Sigmoid colon (tissue), 7 donors: Measurements from ENCODE around the gene SMYD3. TPM values are rescaled to one million over a fixed set of nuclear protein-coding genes. Genes with fewer than 3 reads are reported as not detected.
A peak's percentile ranks its signal among the peaks of the same experiment; 100 is the strongest.

Experiments used
- DNase-seq: peaks from one replicate; pipeline ENCODE4 v3.0.0-alpha.2; 2019
- H3K27ac ChIP-seq, 4 donors: fragments of 200-600 bp; sonication (generic); one replicate each; pipeline ENCODE4 v1.5.1; 2016 to 2019; ENCODE audit warnings: mild to moderate bottlenecking in 1 of 4
- H3K27me3 ChIP-seq, 3 donors: fragments of 200-600 bp; sonication (generic); one replicate each; pipeline ENCODE4 v1.5.1; 2019; ENCODE audit warnings: mild to moderate bottlenecking in 1 of 3
- H3K36me3 ChIP-seq, 4 donors: fragments of 200-600 bp; sonication (generic); one replicate each; pipeline ENCODE4 v1.5.1; 2016 to 2019
- H3K4me1 ChIP-seq, 4 donors: fragments of 200-600 bp; sonication (generic); one replicate each; pipeline ENCODE4 v1.5.1; 2017 to 2019
- H3K4me3 ChIP-seq, 4 donors: fragments of 200-600 bp; sonication (generic); one replicate each; pipeline ENCODE4 v1.5.1; 2017 to 2019; ENCODE audit warnings: mild to moderate bottlenecking in 2 of 4, moderate library complexity in 1 of 4
- H3K9me3 ChIP-seq, 4 donors: fragments of 200-600 bp in 3 of 4; sonication (generic) in 3 of 4; one replicate each; pipeline versions ENCODE4 v1.5.1 to v1.6.1; 2013 to 2019
- EP300 ChIP-seq, 4 donors: sonication (generic); formaldehyde crosslinking; IDR thresholded peaks; one replicate each; pipeline ENCODE4 v1.6.1; 2017; ENCODE audit warnings: antibody characterized with exemption in 4 of 4
- POLR2A ChIP-seq, 2 donors: fragments of 450-650 bp; IDR thresholded peaks; one replicate each; pipeline ENCODE4 v1.6.1; 2016; ENCODE audit warnings: antibody characterized with exemption in 2 of 2, mild to moderate bottlenecking in 2 of 2, moderate library complexity in 2 of 2
- POLR2AphosphoS5 ChIP-seq, 4 donors: sonication (generic); formaldehyde crosslinking; IDR thresholded peaks; one replicate each; pipeline ENCODE4 v1.6.1; 2017; ENCODE audit warnings: antibody characterized with exemption in 4 of 4
- WGBS, 2 donors: extraction: QIAGEN DNeasy Blood & Tissue Kit; methylation state at CpG; one replicate each; pipeline ENCODE4 v1.1.7; 2013; 5-methylcytosine and 5-hydroxymethylcytosine counted together
- intact Hi-C: fragments of 100-400 bp; cut with DNase I; formaldehyde crosslinking; loops from one replicate; pipeline ENCODE4 v1.15.1; 2023
- polyA plus RNA-seq, 3 donors: library from polyadenylated mRNA; stranded (reverse); fragments of 200-250 nt; gene quantifications; one replicate each; pipeline ENCODE4 v1.2.3, GENCODE V29; 2013
- total RNA-seq, 4 donors: library from RNA; depleted of rRNA; stranded (reverse); fragments of >200 nt; gene quantifications; one replicate each; pipeline ENCODE4 v1.1.0, GENCODE V29; 2016
- TF ChIP-seq, protein P1 (sequence below), 4 experiments: fragments of 450-650 bp in 3 of 4; fragments of 200-600 bp in 1 of 4; IDR thresholded peaks; one replicate each; pipeline ENCODE4 v1.5.1; 2016 to 2019; ENCODE audit warnings: antibody characterized with exemption in 4 of 4, mild to moderate bottlenecking in 3 of 4, moderate library complexity in 2 of 4
- donor health status: healthy with polysubstance abuse.
- donor health status: Bipolar disorder and iron deficiency.
- donor health status: healthy.

SMYD3 gene
- total and polyA plus RNA-seq, 7 donors = 8.7 to 23.8 (median 17.1) TPM

DNA sequence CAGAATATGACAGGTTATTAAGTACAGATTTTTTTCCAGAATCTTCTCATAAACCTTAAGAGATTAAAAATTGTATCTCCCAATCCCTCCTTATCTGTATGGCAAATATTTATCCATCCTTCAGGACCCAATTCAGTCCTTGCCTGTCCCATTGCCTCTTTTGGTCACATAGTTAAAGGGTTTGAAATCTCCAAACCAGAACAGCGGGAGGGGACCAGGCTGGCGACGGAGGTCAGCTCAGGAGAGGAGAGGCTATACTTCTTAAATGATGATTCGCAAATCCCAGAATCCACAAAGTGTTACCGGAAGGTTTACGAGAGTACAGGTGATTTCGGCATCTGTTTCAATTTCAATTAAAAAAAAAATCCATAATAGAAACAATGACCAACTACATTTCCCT lies 572.7 kb downstream of the SMYD3 start:
- peaks cover 0 to 6% (median 4%) of the 10 kb centered on the region in 4 donors for H3K4me1 ChIP-seq
- DNase-seq = no peak
- 93 to 98% methylated on average over 7 of the region's 7 CpGs for WGBS, 2 donors
- no peaks in the 10 kb centered on the region for H3K36me3 ChIP-seq
- H3K9me3 ChIP-seq = no peaks in the 10 kb centered on the region
- TF ChIP-seq POLR2A (IDR thresholded peaks at IDR 0.05) (no peak), POLR2AphosphoS5 (IDR thresholded peaks at IDR 0.05) (no peak), EP300 (IDR thresholded peaks at IDR 0.05) (no peak)
- TF ChIP-seq, protein P1, sequence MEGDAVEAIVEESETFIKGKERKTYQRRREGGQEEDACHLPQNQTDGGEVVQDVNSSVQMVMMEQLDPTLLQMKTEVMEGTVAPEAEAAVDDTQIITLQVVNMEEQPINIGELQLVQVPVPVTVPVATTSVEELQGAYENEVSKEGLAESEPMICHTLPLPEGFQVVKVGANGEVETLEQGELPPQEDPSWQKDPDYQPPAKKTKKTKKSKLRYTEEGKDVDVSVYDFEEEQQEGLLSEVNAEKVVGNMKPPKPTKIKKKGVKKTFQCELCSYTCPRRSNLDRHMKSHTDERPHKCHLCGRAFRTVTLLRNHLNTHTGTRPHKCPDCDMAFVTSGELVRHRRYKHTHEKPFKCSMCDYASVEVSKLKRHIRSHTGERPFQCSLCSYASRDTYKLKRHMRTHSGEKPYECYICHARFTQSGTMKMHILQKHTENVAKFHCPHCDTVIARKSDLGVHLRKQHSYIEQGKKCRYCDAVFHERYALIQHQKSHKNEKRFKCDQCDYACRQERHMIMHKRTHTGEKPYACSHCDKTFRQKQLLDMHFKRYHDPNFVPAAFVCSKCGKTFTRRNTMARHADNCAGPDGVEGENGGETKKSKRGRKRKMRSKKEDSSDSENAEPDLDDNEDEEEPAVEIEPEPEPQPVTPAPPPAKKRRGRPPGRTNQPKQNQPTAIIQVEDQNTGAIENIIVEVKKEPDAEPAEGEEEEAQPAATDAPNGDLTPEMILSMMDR (IDR thresholded peaks at IDR 0.05) = no peak
- intact Hi-C loops = no loop called here
- no peak overlapping the region for H3K27ac ChIP-seq
- no peaks in the 10 kb centered on the region for H3K27me3 ChIP-seq
- no peak overlapping the region for H3K4me3 ChIP-seq

DNA sequence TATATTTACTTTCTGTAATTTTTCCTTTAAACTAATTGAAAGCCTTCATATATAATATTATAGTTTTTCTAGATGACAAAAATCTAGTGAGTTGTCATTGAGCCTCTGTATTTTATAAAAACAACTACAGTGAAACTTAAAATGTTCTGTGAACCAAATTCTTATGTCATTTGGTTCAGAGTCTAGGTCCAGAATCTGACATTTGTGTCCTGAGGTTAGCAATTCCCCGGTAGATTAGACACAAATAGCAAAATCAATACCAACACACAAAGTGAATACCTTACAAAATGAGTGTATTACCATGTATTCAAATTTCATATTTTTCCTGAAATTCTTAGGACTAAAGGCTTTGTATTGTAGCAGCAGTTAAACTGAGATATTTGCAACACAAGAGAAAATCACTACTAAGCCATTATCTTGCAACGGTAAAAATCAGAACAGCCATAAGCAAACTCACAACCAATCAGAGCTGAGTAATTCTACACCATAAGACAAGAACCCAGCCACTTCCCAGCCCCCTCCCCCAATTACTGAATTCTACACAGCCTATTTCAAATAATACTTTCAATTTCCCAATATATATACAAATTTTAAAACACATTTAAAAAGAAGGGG lies 573.5 kb downstream of the SMYD3 start:
- Histone ChIP-seq H3K27ac (no peak overlapping the region), H3K27me3 (no peaks in the 10 kb centered on the region), H3K4me3 (no peak overlapping the region), H3K36me3 (no peaks in the 10 kb centered on the region), H3K9me3 (no peaks in the 10 kb centered on the region), H3K4me1 (peaks cover 0 to 6% (median 4%) of the 10 kb centered on the region in 4 donors)
- DNase-seq = no peak
- WGBS, 2 donors = 65 to 67% methylated on average over 2 of the region's 2 CpGs
- intact Hi-C loops = no loop called here
- TF ChIP-seq EP300 (IDR thresholded peaks at IDR 0.05) (no peak), POLR2AphosphoS5 (IDR thresholded peaks at IDR 0.05) (no peak), POLR2A (IDR thresholded peaks at IDR 0.05) (no peak)
- TF ChIP-seq, protein P1 (IDR thresholded peaks at IDR 0.05) = no peak

GRCh38 chr1:245932302-245932972 lies 574.6 kb downstream of the SMYD3 start:
- 84 to 92% methylated on average over 8 of the region's 8 CpGs for WGBS, 2 donors
- no peak for DNase-seq
- no peak overlapping the region for H3K27ac ChIP-seq
- peaks cover 0 to 6% (median 4%) of the 10 kb centered on the region in 4 donors for H3K4me1 ChIP-seq
- no peak for TF ChIP-seq EP300 (IDR thresholded peaks at IDR 0.05)
- no peak overlapping the region for H3K4me3 ChIP-seq
- H3K27me3 ChIP-seq = no peaks in the 10 kb centered on the region
- H3K9me3 ChIP-seq = no peaks in the 10 kb centered on the region
- H3K36me3 ChIP-seq = no peaks in the 10 kb centered on the region
- intact Hi-C loops = no loop called here

DNA sequence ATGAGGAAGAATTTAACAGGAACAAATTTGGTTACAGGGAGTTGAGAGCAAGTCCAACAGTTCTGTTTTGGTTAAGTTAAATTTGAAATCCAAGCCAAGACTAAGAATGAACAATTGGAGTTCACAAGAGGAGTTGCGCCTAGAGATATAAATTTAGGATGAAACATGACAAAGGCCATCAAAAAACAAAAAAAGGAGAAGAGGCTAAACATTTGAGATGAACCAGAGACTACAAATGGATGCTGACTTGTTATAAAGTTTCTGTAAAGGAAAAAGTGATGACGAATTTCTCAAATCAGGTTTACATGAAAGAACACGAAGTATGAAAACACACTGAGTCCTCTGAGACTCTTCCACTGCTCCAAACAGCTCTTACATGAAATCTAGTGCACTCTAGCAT lies 575.6 kb downstream of the SMYD3 start:
- 90 to 96% methylated on average over 3 of the region's 3 CpGs for WGBS, 2 donors
- no peak overlapping the region for H3K4me3 ChIP-seq
- H3K9me3 ChIP-seq = no peaks in the 10 kb centered on the region
- peak; percentile 30 to 77 (median 66) for TF ChIP-seq POLR2AphosphoS5 (IDR thresholded peaks at IDR 0.05)
- TF ChIP-seq, protein P1 (IDR thresholded peaks at IDR 0.05) = no peak
- H3K4me1 ChIP-seq = peaks cover 0 to 6% (median 4%) of the 10 kb centered on the region in 4 donors
- no peaks in the 10 kb centered on the region for H3K36me3 ChIP-seq
- DNase-seq = no peak
- H3K27me3 ChIP-seq = no peaks in the 10 kb centered on the region
- peak overlapping the region in 2 of 4 donors; percentile 34 to 59 for H3K27ac ChIP-seq
- intact Hi-C loops = no loop called here

DNA sequence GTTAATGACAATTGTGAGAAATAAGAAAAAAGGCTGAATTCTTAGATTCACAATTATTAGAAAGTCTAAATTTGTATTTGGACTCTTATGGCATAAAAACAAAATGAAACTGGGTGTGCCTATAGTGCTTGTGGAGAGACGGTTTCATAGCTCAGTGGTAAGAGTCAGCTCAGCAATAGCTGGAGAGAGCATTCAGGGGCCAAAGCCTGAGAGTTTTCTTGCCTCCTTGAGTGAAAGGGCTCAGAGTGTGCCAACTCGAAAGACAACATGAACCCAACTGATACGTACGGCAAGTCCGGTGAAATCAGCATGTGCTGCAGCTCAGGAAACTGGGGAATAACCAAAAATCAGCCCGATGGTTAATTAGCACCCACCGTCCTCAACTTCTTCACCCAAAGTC lies 577.9 kb downstream of the SMYD3 start:
- H3K4me3 ChIP-seq = no peak overlapping the region
- no peaks in the 10 kb centered on the region for H3K27me3 ChIP-seq
- WGBS, 2 donors = 96 to 97% methylated on average over 7 of the region's 7 CpGs
- no peak for TF ChIP-seq POLR2AphosphoS5 (IDR thresholded peaks at IDR 0.05)
- TF ChIP-seq, protein P1 (IDR thresholded peaks at IDR 0.05) = no peak
- no peak for TF ChIP-seq POLR2A (IDR thresholded peaks at IDR 0.05)
- no peak for TF ChIP-seq EP300 (IDR thresholded peaks at IDR 0.05)
- intact Hi-C loops = no loop called here
- DNase-seq = no peak
- H3K27ac ChIP-seq = no peak overlapping the region
- no peaks in the 10 kb centered on the region for H3K9me3 ChIP-seq
- peaks cover 0 to 6% (median 4%) of the 10 kb centered on the region in 4 donors for H3K4me1 ChIP-seq
- H3K36me3 ChIP-seq = no peaks in the 10 kb centered on the region
